Measurements from ENCODE around the gene ARHGEF26.

ARHGEF26 gene

GRCh38 chr3:154194877-154195276, 73.7 kb downstream of the ARHGEF26 start:
- Histone ChIP-seq H3K4me3 (ENCODE audit: insufficient read depth, low read depth, low read length) (no peak overlapping the region), H3K9me3 (ENCODE audit: control insufficient read depth, low read length) (no peaks in the 10 kb centered on the region), H3K27me3 (ENCODE audit: control insufficient read depth, insufficient read depth, low read length, poor library complexity, severe bottlenecking) (no peaks in the 10 kb centered on the region), H3K4me1 (ENCODE audit: control insufficient read depth, insufficient read depth, low read length) (no peaks in the 10 kb centered on the region), H3K27ac (ENCODE audit: insufficient read depth, low read depth, low read length, poor library complexity, severe bottlenecking) (no peak overlapping the region), H3K36me3 (ENCODE audit: control insufficient read depth, insufficient read depth, low read length) (no peaks in the 10 kb centered on the region)
- WGBS, 2 experiments: 96% methylated on average over 3 of the region's 3 CpGs

DNA sequence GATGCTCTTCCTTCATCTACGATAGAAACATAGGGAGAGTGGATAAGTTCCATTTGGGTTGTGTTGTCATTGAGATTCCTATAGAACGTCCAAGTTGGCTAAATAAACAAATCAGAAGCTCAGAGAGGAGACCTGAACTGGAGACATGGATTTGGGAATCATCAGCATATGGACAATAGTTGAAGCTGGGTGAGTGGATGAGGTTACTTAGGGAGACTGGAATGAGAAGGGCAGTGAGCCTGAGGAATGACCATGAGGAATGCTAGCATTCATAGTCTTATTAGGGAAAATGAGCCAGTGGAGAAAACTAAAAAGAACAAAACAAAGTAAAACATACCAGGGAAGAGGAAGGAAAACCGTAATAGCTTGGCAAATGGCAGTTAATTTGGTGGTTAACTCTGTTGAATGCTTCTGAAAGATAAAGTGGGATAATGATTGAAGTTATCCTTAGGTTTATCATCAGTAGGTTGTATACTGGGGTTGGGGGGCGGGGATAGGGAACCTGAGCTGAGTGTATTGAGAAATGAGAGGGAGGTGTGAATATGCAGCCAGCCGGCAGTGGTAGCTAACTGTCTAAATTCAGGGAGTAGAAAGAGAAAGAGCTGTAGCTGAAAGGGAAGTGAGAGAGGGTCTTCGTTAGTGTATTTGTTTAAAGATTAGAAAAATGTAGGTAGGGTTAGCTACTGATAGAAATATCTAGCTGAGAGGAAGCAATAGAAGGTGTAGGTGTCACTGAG, 74.6 kb downstream of the ARHGEF26 start:
- 80 to 83% methylated on average over 6 of the region's 6 CpGs for WGBS, 2 experiments
- no peak overlapping the region for H3K27ac ChIP-seq (ENCODE audit: insufficient read depth, low read depth, low read length, poor library complexity, severe bottlenecking)
- no peaks in the 10 kb centered on the region for H3K4me1 ChIP-seq (ENCODE audit: control insufficient read depth, insufficient read depth, low read length)

DNA sequence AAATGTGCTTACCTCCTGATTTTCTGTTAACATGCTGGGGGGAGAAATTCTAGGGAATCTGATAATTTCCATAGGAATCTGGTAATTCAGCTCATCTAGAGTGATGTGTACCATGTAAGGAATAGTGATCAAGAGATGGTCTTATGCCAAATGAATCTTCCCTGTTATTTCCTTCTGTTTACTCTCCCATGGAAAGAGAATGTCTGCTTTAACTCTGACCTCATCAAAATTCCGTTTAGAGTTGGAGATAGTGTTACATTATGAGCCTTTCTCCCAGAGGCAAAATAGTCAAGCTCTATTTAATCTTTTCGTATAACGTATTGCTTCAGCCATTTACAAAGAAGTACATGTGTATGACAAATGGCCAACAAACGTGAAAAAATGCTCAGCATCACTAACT, 76.6 kb downstream of the ARHGEF26 start:
- no peaks in the 10 kb centered on the region for H3K27me3 ChIP-seq (ENCODE audit: control insufficient read depth, insufficient read depth, low read length, poor library complexity, severe bottlenecking)
- H3K9me3 ChIP-seq (ENCODE audit: control insufficient read depth, low read length): no peaks in the 10 kb centered on the region
- H3K4me1 ChIP-seq (ENCODE audit: control insufficient read depth, insufficient read depth, low read length): no peaks in the 10 kb centered on the region
- H3K36me3 ChIP-seq (ENCODE audit: control insufficient read depth, insufficient read depth, low read length): no peaks in the 10 kb centered on the region
- H3K4me3 ChIP-seq (ENCODE audit: insufficient read depth, low read depth, low read length): no peak overlapping the region
- 88 to 91% methylated on average over 4 of the region's 4 CpGs for WGBS, 2 experiments
- H3K27ac ChIP-seq (ENCODE audit: insufficient read depth, low read depth, low read length, poor library complexity, severe bottlenecking): no peak overlapping the region

More for the DNA sequence above, 74.6 kb downstream of the ARHGEF26 start:
- no peaks in the 10 kb centered on the region for H3K9me3 ChIP-seq (ENCODE audit: control insufficient read depth, low read length)
- H3K27me3 ChIP-seq (ENCODE audit: control insufficient read depth, insufficient read depth, low read length, poor library complexity, severe bottlenecking): no peaks in the 10 kb centered on the region
- no peaks in the 10 kb centered on the region for H3K36me3 ChIP-seq (ENCODE audit: control insufficient read depth, insufficient read depth, low read length)
- no peak overlapping the region for H3K4me3 ChIP-seq (ENCODE audit: insufficient read depth, low read depth, low read length)

- no peak overlapping the region for H3K4me3 ChIP-seq (ENCODE audit: insufficient read depth, low read depth, low read length)
- peaks cover 4% of the 10 kb centered on the region for H3K36me3 ChIP-seq (ENCODE audit: control insufficient read depth, insufficient read depth, low read length)
- no peaks in the 10 kb centered on the region for H3K27me3 ChIP-seq (ENCODE audit: control insufficient read depth, insufficient read depth, low read length, poor library complexity, severe bottlenecking)
- no peak overlapping the region for H3K27ac ChIP-seq (ENCODE audit: insufficient read depth, low read depth, low read length, poor library complexity, severe bottlenecking)
- H3K9me3 ChIP-seq (ENCODE audit: control insufficient read depth, low read length): no peaks in the 10 kb centered on the region
- whole genome bisulfite sequencing, 2 experiments: 95 to 97% methylated on average over 8 of the region's 8 CpGs
- H3K4me1 ChIP-seq (ENCODE audit: control insufficient read depth, insufficient read depth, low read length): no peaks in the 10 kb centered on the region
Measured at GRCh38 chr3:154209499-154209898, 88.3 kb downstream of the ARHGEF26 start.

DNA sequence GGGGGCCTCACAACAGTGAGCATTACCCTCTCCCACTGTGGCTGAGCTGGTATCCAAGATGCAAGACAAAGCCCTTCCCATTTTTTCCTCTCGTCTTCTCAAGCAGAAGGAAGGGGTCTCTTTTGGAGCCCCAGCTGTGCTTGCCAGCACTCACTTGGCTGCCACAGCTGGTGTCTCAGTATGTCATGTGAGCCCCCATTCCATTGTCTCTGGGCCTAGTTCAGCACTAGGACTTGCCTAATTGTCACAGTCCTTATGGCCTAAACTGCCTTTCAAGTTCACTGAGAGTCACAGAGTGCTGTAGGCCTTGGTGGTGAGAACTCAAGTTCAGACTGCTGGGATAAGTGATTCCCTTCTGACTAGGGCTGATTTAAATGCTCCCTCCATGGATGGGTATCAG, 89.8 kb downstream of the ARHGEF26 start:
- Histone ChIP-seq H3K9me3 (ENCODE audit: control insufficient read depth, low read length) (no peaks in the 10 kb centered on the region), H3K27ac (ENCODE audit: insufficient read depth, low read depth, low read length, poor library complexity, severe bottlenecking) (no peak overlapping the region), H3K4me1 (ENCODE audit: control insufficient read depth, insufficient read depth, low read length) (no peaks in the 10 kb centered on the region), H3K27me3 (ENCODE audit: control insufficient read depth, insufficient read depth, low read length, poor library complexity, severe bottlenecking) (no peaks in the 10 kb centered on the region), H3K36me3 (ENCODE audit: control insufficient read depth, insufficient read depth, low read length) (peaks cover 4% of the 10 kb centered on the region), H3K4me3 (ENCODE audit: insufficient read depth, low read depth, low read length) (no peak overlapping the region)
- 75 to 86% methylated on average over 1 of the region's 1 CpG for WGBS, 2 experiments

DNA sequence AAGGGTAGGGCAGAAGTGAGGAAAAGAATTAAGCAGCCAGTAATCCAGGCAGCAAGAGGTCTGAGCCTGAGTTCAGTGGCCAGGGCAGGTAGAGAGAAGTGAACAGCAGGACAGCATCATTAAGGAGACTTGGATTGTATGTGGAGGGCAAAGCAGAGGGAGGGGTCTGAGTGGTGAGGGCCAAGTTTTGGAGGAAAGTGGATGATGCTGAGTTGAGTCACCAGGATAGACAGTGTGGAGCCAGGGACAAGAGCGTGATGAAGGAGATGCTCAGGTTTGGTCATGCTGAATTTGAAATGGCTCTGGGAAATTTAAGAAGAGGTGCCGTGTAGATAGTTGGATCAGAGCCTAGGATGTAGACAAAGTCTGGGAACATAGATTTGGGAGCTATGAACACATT, 93.1 kb downstream of the ARHGEF26 start:
- WGBS, 2 experiments: 92 to 97% methylated on average over 2 of the region's 2 CpGs
- Histone ChIP-seq H3K4me3 (ENCODE audit: insufficient read depth, low read depth, low read length) (no peak overlapping the region), H3K36me3 (ENCODE audit: control insufficient read depth, insufficient read depth, low read length) (no peaks in the 10 kb centered on the region), H3K4me1 (ENCODE audit: control insufficient read depth, insufficient read depth, low read length) (no peaks in the 10 kb centered on the region), H3K9me3 (ENCODE audit: control insufficient read depth, low read length) (no peaks in the 10 kb centered on the region), H3K27me3 (ENCODE audit: control insufficient read depth, insufficient read depth, low read length, poor library complexity, severe bottlenecking) (no peaks in the 10 kb centered on the region), H3K27ac (ENCODE audit: insufficient read depth, low read depth, low read length, poor library complexity, severe bottlenecking) (no peak overlapping the region)

DNA sequence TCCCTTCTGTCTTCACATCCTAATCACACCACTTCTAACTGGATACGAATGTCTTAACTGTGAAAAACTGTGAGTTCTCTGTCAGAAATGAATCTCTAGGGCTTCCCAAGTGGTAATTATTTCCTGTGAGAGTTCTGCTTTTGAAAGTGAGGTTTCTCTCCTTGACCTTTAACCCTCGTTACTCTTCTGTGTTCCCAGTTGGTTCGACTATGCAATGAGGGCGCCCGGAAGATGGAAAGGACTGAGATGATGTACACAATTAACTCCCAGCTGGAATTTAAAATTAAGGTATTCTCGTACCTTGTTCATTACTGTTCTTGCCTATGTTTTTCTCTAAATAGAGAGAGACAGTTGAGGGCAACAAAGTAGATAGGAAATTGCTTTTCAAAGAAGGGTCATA, 96.5 kb downstream of the ARHGEF26 start:
- H3K27ac ChIP-seq (ENCODE audit: insufficient read depth, low read depth, low read length, poor library complexity, severe bottlenecking): no peak overlapping the region
- H3K4me1 ChIP-seq (ENCODE audit: control insufficient read depth, insufficient read depth, low read length): no peaks in the 10 kb centered on the region
- WGBS, 2 experiments: 90 to 94% methylated on average over 6 of the region's 6 CpGs
- H3K4me3 ChIP-seq (ENCODE audit: insufficient read depth, low read depth, low read length): no peak overlapping the region
- H3K36me3 ChIP-seq (ENCODE audit: control insufficient read depth, insufficient read depth, low read length): no peaks in the 10 kb centered on the region
- H3K9me3 ChIP-seq (ENCODE audit: control insufficient read depth, low read length): no peaks in the 10 kb centered on the region
- H3K27me3 ChIP-seq (ENCODE audit: control insufficient read depth, insufficient read depth, low read length, poor library complexity, severe bottlenecking): no peaks in the 10 kb centered on the region

DNA sequence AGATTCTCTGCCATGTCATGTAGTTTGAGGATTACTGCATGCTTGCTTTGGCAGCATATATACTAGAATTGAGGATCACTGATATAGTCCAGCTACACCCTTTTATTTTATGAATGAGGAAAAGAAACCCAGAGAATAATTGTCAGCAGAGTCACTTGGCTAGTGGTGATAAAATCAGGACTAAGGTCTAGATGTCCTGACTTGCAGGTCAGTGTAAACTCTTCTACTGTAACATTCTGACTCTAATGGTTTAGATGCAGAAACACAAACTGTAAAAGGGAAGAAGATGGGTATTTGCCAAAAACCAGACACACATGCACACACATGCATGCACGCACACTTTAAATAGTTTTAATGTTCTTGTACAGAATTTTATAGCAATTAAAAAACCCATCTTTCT, 97.5 kb downstream of the ARHGEF26 start:
- H3K9me3 ChIP-seq (ENCODE audit: control insufficient read depth, low read length): no peaks in the 10 kb centered on the region
- H3K27ac ChIP-seq (ENCODE audit: insufficient read depth, low read depth, low read length, poor library complexity, severe bottlenecking): no peak overlapping the region

DNA sequence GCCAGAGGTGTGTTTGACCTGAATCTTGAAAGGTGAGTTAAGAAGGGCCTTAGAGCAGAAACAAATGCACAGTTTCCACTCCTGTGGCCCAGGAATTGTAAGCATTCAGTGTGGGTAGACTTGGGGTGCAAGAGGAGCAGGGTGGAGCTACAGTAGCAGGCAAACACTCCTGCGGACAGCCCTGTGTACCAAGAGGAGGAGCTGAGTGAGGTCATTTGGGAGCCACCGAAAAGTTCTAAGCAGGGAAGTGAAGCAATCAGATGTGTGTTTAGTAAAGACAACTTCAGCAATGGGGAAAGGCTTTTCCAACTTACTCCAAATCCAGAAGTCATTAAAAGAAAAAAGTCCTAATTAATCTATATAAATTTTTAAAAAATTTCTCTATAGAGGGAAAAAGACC, 99.3 kb downstream of the ARHGEF26 start:
- H3K27me3 ChIP-seq (ENCODE audit: control insufficient read depth, insufficient read depth, low read length, poor library complexity, severe bottlenecking): no peaks in the 10 kb centered on the region
- H3K4me1 ChIP-seq (ENCODE audit: control insufficient read depth, insufficient read depth, low read length): no peaks in the 10 kb centered on the region
- 85 to 100% methylated on average over 2 of the region's 2 CpGs for WGBS, 2 experiments
- H3K27ac ChIP-seq (ENCODE audit: insufficient read depth, low read depth, low read length, poor library complexity, severe bottlenecking): no peak overlapping the region
- no peak overlapping the region for H3K4me3 ChIP-seq (ENCODE audit: insufficient read depth, low read depth, low read length)
- H3K36me3 ChIP-seq (ENCODE audit: control insufficient read depth, insufficient read depth, low read length): no peaks in the 10 kb centered on the region
- H3K9me3 ChIP-seq (ENCODE audit: control insufficient read depth, low read length): no peaks in the 10 kb centered on the region

More for the DNA sequence above, 97.5 kb downstream of the ARHGEF26 start:
- H3K36me3 ChIP-seq (ENCODE audit: control insufficient read depth, insufficient read depth, low read length): no peaks in the 10 kb centered on the region
- H3K4me3 ChIP-seq (ENCODE audit: insufficient read depth, low read depth, low read length): no peak overlapping the region
- WGBS, 2 experiments: 100% methylated on average over 1 of the region's 1 CpG; no CpG with 5 or more reads in 1 of the 2 experiments
- no peaks in the 10 kb centered on the region for H3K27me3 ChIP-seq (ENCODE audit: control insufficient read depth, insufficient read depth, low read length, poor library complexity, severe bottlenecking)
- no peaks in the 10 kb centered on the region for H3K4me1 ChIP-seq (ENCODE audit: control insufficient read depth, insufficient read depth, low read length)

GRCh38 chr3:154223519-154223918, 102.3 kb downstream of the ARHGEF26 start:
- H3K9me3 ChIP-seq (ENCODE audit: control insufficient read depth, low read length): no peaks in the 10 kb centered on the region

More at GRCh38 chr3:154223519-154223918, 102.3 kb downstream of the ARHGEF26 start:
- no peak overlapping the region for H3K4me3 ChIP-seq (ENCODE audit: insufficient read depth, low read depth, low read length)
- H3K27me3 ChIP-seq (ENCODE audit: control insufficient read depth, insufficient read depth, low read length, poor library complexity, severe bottlenecking): no peaks in the 10 kb centered on the region
- no peaks in the 10 kb centered on the region for H3K4me1 ChIP-seq (ENCODE audit: control insufficient read depth, insufficient read depth, low read length)
- no peaks in the 10 kb centered on the region for H3K36me3 ChIP-seq (ENCODE audit: control insufficient read depth, insufficient read depth, low read length)
- H3K27ac ChIP-seq (ENCODE audit: insufficient read depth, low read depth, low read length, poor library complexity, severe bottlenecking): no peak overlapping the region
